Measurements from ENCODE around the gene C12orf76. TPM values are rescaled to one million over a fixed set of nuclear protein-coding genes. Genes with fewer than 3 reads are reported as not detected.
A peak's percentile ranks its signal among the peaks of the same experiment; 100 is the strongest.

C12orf76 gene
- total and polyA plus RNA-seq, 2 of the 13 experiments (the other 11 are each of a cell fraction or from before 2014, with no cell fraction given): 15.8 to 38.4 TPM

DNA sequence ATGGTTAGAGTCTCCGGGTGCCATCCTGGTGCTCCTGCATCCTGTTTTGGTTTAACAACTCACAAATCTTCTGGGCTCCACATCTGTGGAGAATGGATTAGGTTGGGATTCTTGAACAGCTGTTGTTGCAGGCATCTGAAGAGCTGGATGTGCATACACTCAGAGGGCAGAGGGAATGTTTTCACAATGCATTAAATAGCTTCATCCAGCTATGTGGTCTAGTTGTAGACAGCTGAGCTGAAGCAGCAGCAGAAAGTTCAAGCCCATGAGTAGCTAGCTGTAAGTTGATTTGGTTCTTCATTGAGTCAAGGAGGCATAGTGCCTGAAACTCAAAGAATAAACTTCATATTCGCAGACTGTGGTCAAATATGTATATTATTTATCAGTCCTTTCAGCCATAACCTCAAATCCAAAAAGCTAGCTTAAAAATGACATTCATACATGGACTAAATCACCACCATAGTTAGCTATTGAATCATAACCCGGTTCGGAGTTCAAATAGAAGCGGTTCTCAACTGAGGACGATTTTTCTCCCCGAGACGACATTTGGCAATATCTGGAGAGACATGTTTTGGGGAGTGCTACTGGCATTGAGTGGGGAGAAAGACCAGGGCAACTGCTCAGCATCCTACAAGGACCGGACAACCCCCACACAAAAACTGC is 50.0 kb downstream of the C12orf76 start:
- BruUV-seq (replicated peaks): no TSS peak
- Histone ChIP-seq H3K27ac (ENCODE audit: extremely low read length, insufficient read depth, low read length) (peak overlapping the region; percentile 99), H3K27me3 (ENCODE audit: control insufficient read depth in 1 of 2, insufficient read depth in 2 of 2, low read length in 2 of 2) (no peaks in the 10 kb centered on the region; a peak in 1 of 5 replicates), H3K36me3 (replicated peaks in 1 of 2; ENCODE audit: control insufficient read depth in 1 of 2, insufficient read depth in 2 of 2, low read length in 2 of 2) (no peaks in the 10 kb centered on the region; a peak in 1 of 5 replicates), H3K4me3 (replicated peaks in 1 of 3; ENCODE audit: insufficient read depth in 1 of 3, low read depth in 2 of 3, low read length in 3 of 3) (peak overlapping the region; percentile 88 to 92 (median 92); a peak in 5 of 6 replicates), H3K9ac (ENCODE audit: insufficient read depth, low read depth, low read length) (peak overlapping the region; percentile 99), H4K20me1 (ENCODE audit: insufficient read depth, low read length) (peaks cover 6% of the 10 kb centered on the region; the same call in 1 of the 2 replicates), H3K79me2 (ENCODE audit: insufficient read depth, low read length) (peaks cover 41% of the 10 kb centered on the region), H2AFZ (ENCODE audit: low read length) (peak overlapping the region; percentile 95), H3K4me1 (ENCODE audit: insufficient read depth, low read length) (peaks cover 58% of the 10 kb centered on the region), H3K9me3 (ENCODE audit: low read length) (no peaks in the 10 kb centered on the region), H3K4me2 (ENCODE audit: low read depth, low read length) (peak overlapping the region; percentile 92)
- DNase-seq (ENCODE audit: low spot score): no peak
- TF ChIP-seq, protein P1, sequence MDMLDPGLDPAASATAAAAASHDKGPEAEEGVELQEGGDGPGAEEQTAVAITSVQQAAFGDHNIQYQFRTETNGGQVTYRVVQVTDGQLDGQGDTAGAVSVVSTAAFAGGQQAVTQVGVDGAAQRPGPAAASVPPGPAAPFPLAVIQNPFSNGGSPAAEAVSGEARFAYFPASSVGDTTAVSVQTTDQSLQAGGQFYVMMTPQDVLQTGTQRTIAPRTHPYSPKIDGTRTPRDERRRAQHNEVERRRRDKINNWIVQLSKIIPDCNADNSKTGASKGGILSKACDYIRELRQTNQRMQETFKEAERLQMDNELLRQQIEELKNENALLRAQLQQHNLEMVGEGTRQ (IDR thresholded peaks at IDR 0.05; ENCODE audit: low read depth, low read length): no peak
- TF ChIP-seq, protein P1 (CRISPR knock-in tag; IDR thresholded peaks at IDR 0.05; ENCODE audit: borderline replicate concordance): peak; percentile 57; the same call in 1 of the 2 replicates
- no peak for TF ChIP-seq ISL2 (CRISPR knock-in tag; IDR thresholded peaks at IDR 0.05)
- TF ChIP-seq, protein P2, sequence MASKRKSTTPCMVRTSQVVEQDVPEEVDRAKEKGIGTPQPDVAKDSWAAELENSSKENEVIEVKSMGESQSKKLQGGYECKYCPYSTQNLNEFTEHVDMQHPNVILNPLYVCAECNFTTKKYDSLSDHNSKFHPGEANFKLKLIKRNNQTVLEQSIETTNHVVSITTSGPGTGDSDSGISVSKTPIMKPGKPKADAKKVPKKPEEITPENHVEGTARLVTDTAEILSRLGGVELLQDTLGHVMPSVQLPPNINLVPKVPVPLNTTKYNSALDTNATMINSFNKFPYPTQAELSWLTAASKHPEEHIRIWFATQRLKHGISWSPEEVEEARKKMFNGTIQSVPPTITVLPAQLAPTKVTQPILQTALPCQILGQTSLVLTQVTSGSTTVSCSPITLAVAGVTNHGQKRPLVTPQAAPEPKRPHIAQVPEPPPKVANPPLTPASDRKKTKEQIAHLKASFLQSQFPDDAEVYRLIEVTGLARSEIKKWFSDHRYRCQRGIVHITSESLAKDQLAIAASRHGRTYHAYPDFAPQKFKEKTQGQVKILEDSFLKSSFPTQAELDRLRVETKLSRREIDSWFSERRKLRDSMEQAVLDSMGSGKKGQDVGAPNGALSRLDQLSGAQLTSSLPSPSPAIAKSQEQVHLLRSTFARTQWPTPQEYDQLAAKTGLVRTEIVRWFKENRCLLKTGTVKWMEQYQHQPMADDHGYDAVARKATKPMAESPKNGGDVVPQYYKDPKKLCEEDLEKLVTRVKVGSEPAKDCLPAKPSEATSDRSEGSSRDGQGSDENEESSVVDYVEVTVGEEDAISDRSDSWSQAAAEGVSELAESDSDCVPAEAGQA (IDR thresholded peaks at IDR 0.05; ENCODE audit: low read depth): no peak
- TF ChIP-seq, protein P2 (CRISPR knock-in tag; IDR thresholded peaks at IDR 0.05; ENCODE audit: borderline replicate concordance): no peak
- no peak for FAIRE-seq
- intact Hi-C loops (cut with micrococcal nuclease; ENCODE audit: unreplicated experiment): loop anchor here (5.0 kb wide), 1 partner anchor 51 kb away; no protein-coding TSS in a partner anchor
- no peak for ATAC-seq
- 80% methylated on average over 9 of the region's 9 CpGs for WGBS (ENCODE audit: low lambda C conversion rate)
- in situ Hi-C loops (cut with HindIII; ENCODE audit: extremely low pct_ligation_motif_present, low pct_unique_long_range_greater_than_20kb): no loop called here
- ChIA-PET CTCF (ENCODE audit: low intra/inter-chr PET ratio, low total read pairs) (no interaction called here), POLR2A (interaction anchor here (1.2 to 2.6 kb wide), 9 partner anchors 12 to 81 kb away, joined by 3 to 12 read pairs (median 6); no protein-coding TSS in a partner anchor)

Measured in HepG2 (cell line).